GM18526 (cell line): ENCODE results near the gene CD151.

Experiments used
- POLR2A ChIP-seq: IDR thresholded peaks from 3 replicates; pipeline ENCODE4 v1.6.1; 2011; ENCODE audit not compliant: insufficient read length; ENCODE audit errors: extremely low read depth

CD151 gene

GRCh38 chr11:871472-871871 lies 38.7 kb downstream of the CD151 start:
- no peak for TF ChIP-seq POLR2A

GRCh38 chr11:872799-873198 lies 40.0 kb downstream of the CD151 start:
- TF ChIP-seq POLR2A: no peak

GRCh38 chr11:873706-874105 lies 41.0 kb downstream of the CD151 start:
- TF ChIP-seq POLR2A: no peak

GRCh38 chr11:875203-875602 lies 42.5 kb downstream of the CD151 start:
- TF ChIP-seq POLR2A: no peak

- no peak for TF ChIP-seq POLR2A
Observed at GRCh38 chr11:875769-876301, 43.1 kb downstream of the CD151 start.

GRCh38 chr11:876545-876944 lies 43.8 kb downstream of the CD151 start:
- TF ChIP-seq POLR2A: no peak

GRCh38 chr11:877565-877964 lies 44.8 kb downstream of the CD151 start:
- no peak for TF ChIP-seq POLR2A

- no peak for TF ChIP-seq POLR2A
Observed at GRCh38 chr11:880447-880846, 47.7 kb downstream of the CD151 start.

- TF ChIP-seq POLR2A: no peak
Observed at GRCh38 chr11:882596-882995, 49.8 kb downstream of the CD151 start.

- no peak for TF ChIP-seq POLR2A
Observed at GRCh38 chr11:883527-883926, 50.8 kb downstream of the CD151 start.

GRCh38 chr11:884578-885070 lies 51.9 kb downstream of the CD151 start:
- TF ChIP-seq POLR2A: no peak

GRCh38 chr11:886568-886967 lies 53.8 kb downstream of the CD151 start:
- TF ChIP-seq POLR2A: no peak

GRCh38 chr11:887589-887988 lies 54.8 kb downstream of the CD151 start:
- no peak for TF ChIP-seq POLR2A
